K562 (cell line): Measurements from ENCODE around the gene SLCO3A1. TPM values are rescaled to one million over a fixed set of nuclear protein-coding genes. Genes with fewer than 3 reads are reported as not detected.

ENCODE experiments used
- ARID4B ChIP-seq: sonication (generic); formaldehyde crosslinking; IDR thresholded peaks from 2 replicates; pipeline ENCODE4 v1.8.0; 2022; ENCODE audit warnings: mild to moderate bottlenecking, missing genetic modification reagents
- PKNOX1 ChIP-seq: fragments of 450-650 bp; IDR thresholded peaks from 2 replicates; pipeline ENCODE4 v1.6.1; 2016
- PRPF4 ChIP-seq: fragments of 200-400 bp; formaldehyde crosslinking; IDR thresholded peaks from one replicate; pipeline ENCODE4 v1.6.1; 2017; ENCODE audit warnings: low read length, low read depth, mild to moderate bottlenecking; ENCODE audit not compliant: insufficient read depth, poor library complexity, severe bottlenecking
- RBBP5 ChIP-seq: fragments of 200-600 bp; sonication (generic); IDR thresholded peaks from 2 replicates; pipeline ENCODE4 v1.6.1; 2012; ENCODE audit warnings: borderline replicate concordance, mild to moderate bottlenecking, low read length, control low read depth, inconsistent platforms; ENCODE audit not compliant: insufficient read depth, poor library complexity, severe bottlenecking
- ZFP36 ChIP-seq: fragments of 150-350 bp; IDR thresholded peaks from 2 replicates; pipeline ENCODE4 v1.6.1; 2018; ENCODE audit warnings: low read length, low read depth; ENCODE audit not compliant: partially characterized antibody
- ZNF239 ChIP-seq: fragments of 250-450 bp; sonication (Bioruptor Pico); IDR thresholded peaks from 2 replicates; pipeline ENCODE4 v1.4.0; 2020; ENCODE audit warnings: mild to moderate bottlenecking
- polyA plus RNA-seq, 8 experiments: library from polyadenylated mRNA; depleted of rRNA in 4 of 8; stranded (reverse) in 5 of 8; unstranded in 3 of 8; fragments of >200 nt; fragmentation: Nextera tagmentation in 2 of 8; fragmentation: Illumina TruSeq in 1 of 8; extraction: Ambion mirVana in 2 of 8; extraction: Trizol in 1 of 8; gene quantifications; 2 replicates each; pipeline versions ENCODE4 v1.2.1 to v1.2.3, GENCODE V29; 2011 to 2014; ENCODE audit warnings: inconsistent platforms in 1 of 8, missing spikeins in 1 of 8
- total RNA-seq, 7 experiments: library from RNA; depleted of rRNA in 6 of 7; stranded (reverse); fragments of >200 nt in 6 of 7; fragmentation: Illumina TruSeq in 2 of 7; extraction: Trizol in 2 of 7; gene quantifications; 2 replicates each; pipeline versions ENCODE4 v1.2.1 to v1.2.3, GENCODE V29; 2011 to 2021; ENCODE audit warnings: low replicate concordance in 1 of 7

The SLCO3A1 gene
- total and polyA plus RNA-seq, 9 of the 15 experiments (the other 6 are each of a cell fraction or from before 2014, with no cell fraction given) = 0.01 to 0.84 (median 0.06) TPM; not detected in 3

GRCh38 chr15:92100301-92100700, 246.8 kb downstream of the SLCO3A1 start (continued):
- TF ChIP-seq RBBP5 (no peak), ARID4B (CRISPR knock-in tag) (no peak), ZNF239 (CRISPR knock-in tag) (no peak), PRPF4 (no peak), ZFP36 (no peak), PKNOX1 (no peak)
- TF ChIP-seq, all 486 proteins: peak for 0
